Lower lobe of right lung (tissue), 2 donors: ENCODE data around the gene DYDC2. TPM values are rescaled to one million over a fixed set of nuclear protein-coding genes. Genes with fewer than 3 reads are reported as not detected.

Experiments
- ATAC-seq, 2 donors: fragments of 200-7000 bp; cut with Tn5 transposase; one replicate each; pipeline ENCODE4 v1.9.1; 2020 to 2022; ENCODE audit warnings: mild to moderate bottlenecking in 2 of 2, moderate library complexity in 2 of 2
- DNase-seq: peaks from one replicate; pipeline ENCODE4 v3.0.0-alpha.2; 2020
- H3K27ac ChIP-seq: fragments of 200-600 bp; one replicate; pipeline ENCODE4 v1.8.0; 2022
- H3K27me3 ChIP-seq: fragments of 200-600 bp; one replicate; pipeline ENCODE4 v1.8.0; 2022; ENCODE audit warnings: low read depth
- H3K36me3 ChIP-seq: fragments of 200-600 bp; one replicate; pipeline ENCODE4 v1.8.0; 2022; ENCODE audit warnings: mild to moderate bottlenecking
- H3K4me1 ChIP-seq: fragments of 200-600 bp; one replicate; pipeline ENCODE4 v1.8.0; 2022
- H3K4me3 ChIP-seq: fragments of 200-600 bp; one replicate; pipeline ENCODE4 v1.8.0; 2022; ENCODE audit warnings: mild to moderate bottlenecking
- H3K9me3 ChIP-seq: fragments of 200-600 bp; one replicate; pipeline ENCODE4 v1.8.0; 2022
- intact Hi-C: fragments of 100-400 bp; cut with DNase I; formaldehyde crosslinking; loops from one replicate; pipeline ENCODE4 v1.11.0; 2022
- total RNA-seq: library from RNA; stranded (reverse); fragmentation: NEBNext Ultra II Directional; extraction: Animal tissue kit (Norgen Biotek cat#: 25700); gene quantifications from one replicate; pipeline ENCODE4 v1.2.1, GENCODE V29; 2021
- TF ChIP-seq, protein P1 (sequence below): fragments of 200-600 bp; IDR thresholded peaks from one replicate; pipeline ENCODE4 v1.8.0; 2022; ENCODE audit warnings: antibody characterized with exemption, mild to moderate bottlenecking
- donor health status: DM: no; HTN: yes; CAD: no; lungs with severe emphysema.

The DYDC2 gene
- total RNA-seq, 1 donor from 2014 or later, result 4.2 TPM

GRCh38 chr10:80324086-80324485 lies 32.5 kb upstream of the DYDC2 start:
- intact Hi-C loops, result no loop called here
- Histone ChIP-seq H3K27me3 (no peaks in the 10 kb centered on the region), H3K9me3 (no peaks in the 10 kb centered on the region), H3K36me3 (no peaks in the 10 kb centered on the region), H3K27ac (no peak overlapping the region), H3K4me3 (no peak overlapping the region), H3K4me1 (no peaks in the 10 kb centered on the region)
- TF ChIP-seq, protein P1, sequence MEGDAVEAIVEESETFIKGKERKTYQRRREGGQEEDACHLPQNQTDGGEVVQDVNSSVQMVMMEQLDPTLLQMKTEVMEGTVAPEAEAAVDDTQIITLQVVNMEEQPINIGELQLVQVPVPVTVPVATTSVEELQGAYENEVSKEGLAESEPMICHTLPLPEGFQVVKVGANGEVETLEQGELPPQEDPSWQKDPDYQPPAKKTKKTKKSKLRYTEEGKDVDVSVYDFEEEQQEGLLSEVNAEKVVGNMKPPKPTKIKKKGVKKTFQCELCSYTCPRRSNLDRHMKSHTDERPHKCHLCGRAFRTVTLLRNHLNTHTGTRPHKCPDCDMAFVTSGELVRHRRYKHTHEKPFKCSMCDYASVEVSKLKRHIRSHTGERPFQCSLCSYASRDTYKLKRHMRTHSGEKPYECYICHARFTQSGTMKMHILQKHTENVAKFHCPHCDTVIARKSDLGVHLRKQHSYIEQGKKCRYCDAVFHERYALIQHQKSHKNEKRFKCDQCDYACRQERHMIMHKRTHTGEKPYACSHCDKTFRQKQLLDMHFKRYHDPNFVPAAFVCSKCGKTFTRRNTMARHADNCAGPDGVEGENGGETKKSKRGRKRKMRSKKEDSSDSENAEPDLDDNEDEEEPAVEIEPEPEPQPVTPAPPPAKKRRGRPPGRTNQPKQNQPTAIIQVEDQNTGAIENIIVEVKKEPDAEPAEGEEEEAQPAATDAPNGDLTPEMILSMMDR, result no peak
- DNase-seq, result no peak
- no peak for ATAC-seq

GRCh38 chr10:80324891-80325364 lies 31.7 kb upstream of the DYDC2 start:
- no peaks in the 10 kb centered on the region for H3K36me3 ChIP-seq
- intact Hi-C loops, result no loop called here
- H3K9me3 ChIP-seq, result no peaks in the 10 kb centered on the region
- DNase-seq (no peak), ATAC-seq (no peak)
- H3K27me3 ChIP-seq, result no peaks in the 10 kb centered on the region
- no peak overlapping the region for H3K4me3 ChIP-seq
- TF ChIP-seq, protein P1, result no peak
- no peak overlapping the region for H3K27ac ChIP-seq
- H3K4me1 ChIP-seq, result no peaks in the 10 kb centered on the region

- Histone ChIP-seq H3K4me3 (no peak overlapping the region), H3K9me3 (no peaks in the 10 kb centered on the region), H3K4me1 (no peaks in the 10 kb centered on the region), H3K27me3 (no peaks in the 10 kb centered on the region), H3K36me3 (no peaks in the 10 kb centered on the region), H3K27ac (no peak overlapping the region)
- intact Hi-C loops, result no loop called here
- TF ChIP-seq, protein P1, result no peak
- DNase-seq (no peak), ATAC-seq (no peak)
These were observed 22.6 kb upstream of the DYDC2 start for GRCh38 chr10:80333983-80334382.

GRCh38 chr10:80344276-80344675 lies 12.3 kb upstream of the DYDC2 start:
- H3K9me3 ChIP-seq, result no peaks in the 10 kb centered on the region
- intact Hi-C loops, result no loop called here
- no peaks in the 10 kb centered on the region for H3K4me1 ChIP-seq
- no peaks in the 10 kb centered on the region for H3K27me3 ChIP-seq
- TF ChIP-seq, protein P1, result no peak
- DNase-seq (no peak), ATAC-seq (no peak)
- H3K36me3 ChIP-seq, result no peaks in the 10 kb centered on the region
- no peak overlapping the region for H3K4me3 ChIP-seq
- H3K27ac ChIP-seq, result no peak overlapping the region

- ATAC-seq, result no peak
- Histone ChIP-seq H3K36me3 (no peaks in the 10 kb centered on the region), H3K4me1 (no peaks in the 10 kb centered on the region), H3K27ac (no peak overlapping the region), H3K9me3 (no peaks in the 10 kb centered on the region), H3K27me3 (no peaks in the 10 kb centered on the region), H3K4me3 (no peak overlapping the region)
- intact Hi-C loops, result no loop called here
- DNase-seq, result no peak
- TF ChIP-seq, protein P1, result no peak
These were observed 11.7 kb upstream of the DYDC2 start for GRCh38 chr10:80344912-80345311.

GRCh38 chr10:80350251-80350650 lies 6.3 kb upstream of the DYDC2 start:
- intact Hi-C loops, result no loop called here
- no peaks in the 10 kb centered on the region for H3K9me3 ChIP-seq
- no peaks in the 10 kb centered on the region for H3K4me1 ChIP-seq
- peaks cover 4% of the 10 kb centered on the region for H3K27me3 ChIP-seq
- no peak for ATAC-seq
- no peak overlapping the region for H3K4me3 ChIP-seq
- no peak for DNase-seq
- TF ChIP-seq, protein P1, result no peak
- no peaks in the 10 kb centered on the region for H3K36me3 ChIP-seq
- no peak overlapping the region for H3K27ac ChIP-seq
